OCI-LY1 (cell line): ENCODE data around the gene CNTN1.

Experiments used
- H2AFZ ChIP-seq: fragments of 200-600 bp; sonication (generic), shearing (Covaris generic); 2 replicates; pipeline ENCODE4 v1.6.0; 2014; ENCODE audit warnings: antibody characterized with exemption, mild to moderate bottlenecking, low read length
- H3F3A ChIP-seq: fragments of 200-600 bp; sonication (generic), shearing (Covaris generic); 2 replicates; pipeline ENCODE4 v1.6.0; 2014; ENCODE audit warnings: mild to moderate bottlenecking, antibody characterized with exemption, low read length, moderate library complexity; ENCODE audit not compliant: insufficient read depth
- H3K27ac ChIP-seq: fragments of 200-600 bp; sonication (generic); 2 replicates; pipeline ENCODE4 v1.5.1; 2014; ENCODE audit warnings: low read length, mixed run types, mild to moderate bottlenecking, low read depth; ENCODE audit not compliant: poor library complexity, severe bottlenecking
- H3K27me3 ChIP-seq: fragments of 200-600 bp; sonication (generic); 2 replicates; pipeline ENCODE4 v1.6.0; 2014; ENCODE audit warnings: antibody characterized with exemption, mild to moderate bottlenecking, low read length, moderate library complexity; ENCODE audit not compliant: insufficient read depth
- H3K36me3 ChIP-seq: fragments of 200-600 bp; sonication (generic); 2 replicates; pipeline ENCODE4 v1.6.1; 2014; ENCODE audit warnings: mild to moderate bottlenecking, antibody characterized with exemption, low read length, moderate library complexity, mixed read lengths; ENCODE audit not compliant: insufficient read depth
- H3K4me1 ChIP-seq: fragments of 200-600 bp; sonication (generic); 2 replicates; pipeline ENCODE4 v1.5.1; 2014; ENCODE audit warnings: mild to moderate bottlenecking, low read length, moderate library complexity; ENCODE audit not compliant: insufficient read depth, severe bottlenecking
- H3K4me2 ChIP-seq: fragments of 200-600 bp; sonication (generic), shearing (Covaris generic); 2 replicates; pipeline ENCODE4 v1.6.1; 2014; ENCODE audit warnings: low read length
- H3K4me3 ChIP-seq: fragments of 200-600 bp; sonication (generic); 2 replicates; pipeline ENCODE4 v1.5.1; 2014; ENCODE audit warnings: low read length, low read depth, mild to moderate bottlenecking, mixed read lengths; ENCODE audit not compliant: poor library complexity, severe bottlenecking
- H3K79me2 ChIP-seq: fragments of 200-600 bp; shearing (Covaris generic); 2 replicates; pipeline ENCODE4 v1.6.1; 2016; ENCODE audit warnings: mixed run types, low read length, mixed read lengths; ENCODE audit not compliant: insufficient read depth
- H3K9ac ChIP-seq: fragments of 200-600 bp; sonication (generic), shearing (Covaris generic); 2 replicates; pipeline ENCODE4 v1.6.1; 2014; ENCODE audit warnings: mild to moderate bottlenecking, low read length, mixed read lengths
- H3K9me2 ChIP-seq: fragments of 200-600 bp; sonication (generic), shearing (Covaris generic); 2 replicates; pipeline ENCODE4 v1.6.1; 2014; ENCODE audit warnings: low read depth, mild to moderate bottlenecking, low read length, mixed read lengths
- H3K9me3 ChIP-seq: fragments of 200-600 bp; shearing (Covaris generic); 2 replicates; pipeline ENCODE4 v1.6.1; 2014; ENCODE audit warnings: low read length, mixed read lengths
- H4K20me1 ChIP-seq: fragments of 200-600 bp; sonication (generic), shearing (Covaris generic); 2 replicates; pipeline ENCODE4 v1.6.0; 2016; ENCODE audit warnings: mild to moderate bottlenecking, low read length; ENCODE audit not compliant: insufficient read depth
- EZH2 ChIP-seq: fragments of 200-600 bp; sonication (generic), shearing (Covaris generic); IDR thresholded peaks from 2 replicates; pipeline ENCODE4 v1.8.0; 2017; ENCODE audit warnings: borderline replicate concordance, mixed run types, mild to moderate bottlenecking, antibody characterized with exemption, low read length, moderate library complexity, mixed read lengths
- TF ChIP-seq, protein P1 (sequence below): fragments of 200-600 bp; sonication (generic), shearing (Covaris generic); IDR thresholded peaks from 2 replicates; pipeline ENCODE4 v1.5.1; 2017; ENCODE audit warnings: mild to moderate bottlenecking, antibody characterized with exemption, low read length, moderate library complexity, mixed read lengths

CNTN1 gene

GRCh38 chr12:40874868-40875267 lies 182.6 kb downstream of the CNTN1 start:
- H3K4me3 ChIP-seq, result no peak overlapping the region
- H3K79me2 ChIP-seq, result no peaks in the 10 kb centered on the region
- no peak overlapping the region for H3K4me2 ChIP-seq
- no peaks in the 10 kb centered on the region for H3K4me1 ChIP-seq
- H3K9me2 ChIP-seq, result no peaks in the 10 kb centered on the region
- no peaks in the 10 kb centered on the region for H3K9me3 ChIP-seq
- TF ChIP-seq, protein P1, sequence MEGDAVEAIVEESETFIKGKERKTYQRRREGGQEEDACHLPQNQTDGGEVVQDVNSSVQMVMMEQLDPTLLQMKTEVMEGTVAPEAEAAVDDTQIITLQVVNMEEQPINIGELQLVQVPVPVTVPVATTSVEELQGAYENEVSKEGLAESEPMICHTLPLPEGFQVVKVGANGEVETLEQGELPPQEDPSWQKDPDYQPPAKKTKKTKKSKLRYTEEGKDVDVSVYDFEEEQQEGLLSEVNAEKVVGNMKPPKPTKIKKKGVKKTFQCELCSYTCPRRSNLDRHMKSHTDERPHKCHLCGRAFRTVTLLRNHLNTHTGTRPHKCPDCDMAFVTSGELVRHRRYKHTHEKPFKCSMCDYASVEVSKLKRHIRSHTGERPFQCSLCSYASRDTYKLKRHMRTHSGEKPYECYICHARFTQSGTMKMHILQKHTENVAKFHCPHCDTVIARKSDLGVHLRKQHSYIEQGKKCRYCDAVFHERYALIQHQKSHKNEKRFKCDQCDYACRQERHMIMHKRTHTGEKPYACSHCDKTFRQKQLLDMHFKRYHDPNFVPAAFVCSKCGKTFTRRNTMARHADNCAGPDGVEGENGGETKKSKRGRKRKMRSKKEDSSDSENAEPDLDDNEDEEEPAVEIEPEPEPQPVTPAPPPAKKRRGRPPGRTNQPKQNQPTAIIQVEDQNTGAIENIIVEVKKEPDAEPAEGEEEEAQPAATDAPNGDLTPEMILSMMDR, result no peak
- H3F3A ChIP-seq, result no peaks in the 10 kb centered on the region
- no peaks in the 10 kb centered on the region for H4K20me1 ChIP-seq
- no peaks in the 10 kb centered on the region for H3K36me3 ChIP-seq
- H2AFZ ChIP-seq, result no peak overlapping the region
- H3K9ac ChIP-seq, result no peak overlapping the region
- H3K27ac ChIP-seq, result no peak overlapping the region
- H3K27me3 ChIP-seq, result no peaks in the 10 kb centered on the region

GRCh38 chr12:40889329-40889728 lies 197.1 kb downstream of the CNTN1 start:
- no peak overlapping the region for H2AFZ ChIP-seq
- no peaks in the 10 kb centered on the region for H4K20me1 ChIP-seq
- no peak overlapping the region for H3K4me3 ChIP-seq
- TF ChIP-seq, protein P1, result no peak
- no peak for TF ChIP-seq EZH2
- no peaks in the 10 kb centered on the region for H3K9me2 ChIP-seq
- H3K27me3 ChIP-seq, result no peaks in the 10 kb centered on the region
- H3K9ac ChIP-seq, result no peak overlapping the region
- no peaks in the 10 kb centered on the region for H3K4me1 ChIP-seq
- no peaks in the 10 kb centered on the region for H3K36me3 ChIP-seq
- no peak overlapping the region for H3K27ac ChIP-seq
- no peaks in the 10 kb centered on the region for H3K9me3 ChIP-seq
- H3K4me2 ChIP-seq, result no peak overlapping the region
- no peaks in the 10 kb centered on the region for H3K79me2 ChIP-seq
- no peaks in the 10 kb centered on the region for H3F3A ChIP-seq

GRCh38 chr12:40892528-40892927 lies 200.3 kb downstream of the CNTN1 start:
- Histone ChIP-seq H3K9me3 (no peaks in the 10 kb centered on the region), H4K20me1 (no peaks in the 10 kb centered on the region), H3K9ac (no peak overlapping the region), H3K4me3 (no peak overlapping the region), H3K9me2 (no peaks in the 10 kb centered on the region), H3K4me2 (no peak overlapping the region), H3K79me2 (no peaks in the 10 kb centered on the region), H3K27ac (no peak overlapping the region), H3K36me3 (no peaks in the 10 kb centered on the region), H3F3A (no peaks in the 10 kb centered on the region), H2AFZ (no peak overlapping the region), H3K4me1 (no peaks in the 10 kb centered on the region), H3K27me3 (no peaks in the 10 kb centered on the region)
- TF ChIP-seq EZH2, result no peak
- TF ChIP-seq, protein P1, result no peak
